Stimulated activated CD8-positive, alpha-beta memory T cell treated with anti-CD3 and anti-CD28 coated beads, Interleukin-12 subunit alpha, Interleukin-12 subunit beta, amount 100 ng/mL, for 24 hours (primary cell): ENCODE measurements around the gene NPIPB8.
"Not testable (repeated sequence)": the region's sequence is repeated elsewhere in the genome, so short reads cannot be mapped to it uniquely, and the experiment has no call there.

Source experiments
- DNase-seq: peaks from one replicate; pipeline ENCODE4 v3.0.0-alpha.2; 2020; ENCODE audit errors: extremely low read depth

NPIPB8 gene

DNA sequence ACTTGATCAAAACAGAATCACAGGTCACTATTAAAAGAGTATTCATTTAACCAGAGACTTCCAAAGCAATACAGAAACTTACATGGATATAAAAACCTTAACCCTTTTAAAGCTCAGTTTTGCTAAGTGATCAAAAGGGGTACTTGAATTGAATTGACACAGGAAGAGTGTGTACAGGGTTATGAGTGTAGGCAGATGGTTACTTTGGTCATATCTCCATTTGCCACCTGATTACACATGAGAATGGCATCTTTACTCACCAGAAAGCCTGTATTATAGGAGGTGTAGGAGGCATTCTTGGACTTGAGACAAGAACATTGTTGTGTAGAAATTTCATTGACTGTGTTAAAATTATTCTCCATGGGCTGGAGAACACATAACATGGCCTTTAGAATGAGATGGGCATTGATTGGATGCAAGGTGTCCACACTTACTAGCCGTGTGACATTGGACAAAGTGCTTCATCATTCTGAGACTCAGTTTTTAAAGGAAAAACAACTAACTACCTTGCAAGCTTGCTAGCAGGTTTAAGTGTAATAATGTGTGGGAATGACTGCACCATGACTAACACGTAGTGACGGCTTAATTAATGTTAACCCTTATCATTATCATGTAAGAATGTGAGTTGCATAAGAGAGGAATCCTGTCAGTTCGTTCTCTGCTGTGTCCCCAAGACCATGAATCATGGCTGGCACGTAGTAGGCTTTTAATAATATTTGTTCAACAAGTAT lies 1.6 kb upstream of the NPIPB8 start:
- not testable (repeated sequence) for DNase-seq

- not testable (repeated sequence) for DNase-seq
Observed at GRCh38 chr16:28638359-28638758, 494 bp downstream of the NPIPB8 start.

GRCh38 chr16:28639959-28640358 lies 2.1 kb downstream of the NPIPB8 start:
- DNase-seq = not testable (repeated sequence)

GRCh38 chr16:28666264-28666663 lies 28.4 kb downstream of the NPIPB8 start:
- not testable (repeated sequence) for DNase-seq

DNA sequence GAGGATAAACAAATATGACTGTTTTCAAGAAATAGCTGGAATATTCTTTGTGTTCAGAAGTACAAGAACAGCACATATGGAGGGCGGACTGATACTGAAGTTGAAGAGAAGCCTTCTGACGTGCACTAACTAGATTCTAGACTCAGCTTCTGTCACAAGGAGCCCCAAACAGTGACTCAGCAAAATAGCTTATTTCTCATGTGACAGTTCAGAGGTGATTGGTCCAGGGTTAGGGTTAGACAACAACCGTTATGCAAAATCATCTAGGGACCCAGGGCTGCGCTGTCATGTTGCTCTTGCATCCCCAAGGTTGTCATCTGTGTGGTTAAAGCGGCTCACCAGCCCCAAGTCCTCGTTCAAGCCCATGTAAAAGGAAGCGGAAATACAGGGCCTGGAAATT lies 29.6 kb downstream of the NPIPB8 start:
- not testable (repeated sequence) for DNase-seq

DNA sequence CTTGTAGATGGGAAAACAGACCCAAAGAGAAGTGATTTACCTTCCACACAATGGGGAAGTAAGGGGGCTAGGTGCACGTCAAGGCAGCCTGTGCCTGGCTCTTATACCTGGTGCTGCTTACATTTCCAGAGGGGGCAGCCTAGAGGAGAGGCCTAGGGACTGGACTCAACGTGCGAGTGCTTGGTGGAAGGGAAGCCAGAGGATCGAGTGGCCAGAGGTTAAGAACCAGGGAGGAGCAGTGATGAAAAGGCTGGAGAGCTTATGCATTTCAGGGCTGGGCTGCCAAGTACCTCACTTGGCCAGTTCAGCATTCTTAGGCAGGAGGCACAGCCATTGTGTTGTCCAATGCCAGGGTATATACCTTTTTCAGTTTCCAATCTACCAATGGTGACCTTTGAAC lies 30.3 kb downstream of the NPIPB8 start:
- not testable (repeated sequence) for DNase-seq

DNA sequence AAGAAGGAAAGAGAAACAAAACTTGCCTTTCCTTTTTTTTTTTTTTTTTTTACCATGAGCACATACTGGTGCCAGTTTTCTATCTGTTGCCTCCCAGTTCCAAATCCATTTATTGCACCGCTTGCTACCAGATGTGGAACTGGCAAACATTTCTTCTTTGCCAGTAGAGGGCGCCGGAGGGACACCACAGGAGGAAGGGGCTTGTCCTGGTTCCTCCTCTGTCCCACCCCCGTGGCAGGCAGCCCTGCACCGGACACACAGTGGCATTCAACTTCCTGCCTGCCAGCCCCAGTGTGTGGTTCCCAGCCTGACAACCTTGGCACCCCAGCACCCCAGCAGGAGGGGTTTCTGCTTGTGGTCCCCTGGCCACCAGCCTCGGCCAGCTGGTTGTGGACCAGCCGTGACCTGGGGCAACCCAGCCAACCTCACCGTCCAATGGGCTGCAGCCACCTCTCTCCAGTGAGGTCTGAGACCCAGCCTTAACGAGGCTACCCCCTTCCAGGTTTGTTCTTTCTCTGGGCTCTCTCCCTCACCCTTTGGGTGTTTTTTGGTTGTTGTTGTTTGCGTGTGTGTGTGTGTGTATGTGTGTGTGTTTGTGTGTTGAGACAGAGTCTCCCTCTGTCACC lies 50.6 kb downstream of the NPIPB8 start:
- DNase-seq = not testable (repeated sequence)

GRCh38 chr16:28689425-28689824 lies 51.6 kb downstream of the NPIPB8 start:
- not testable (repeated sequence) for DNase-seq

GRCh38 chr16:28691722-28692121 lies 53.9 kb downstream of the NPIPB8 start:
- DNase-seq = not testable (repeated sequence)

- not testable (repeated sequence) for DNase-seq
Observed at GRCh38 chr16:28693257-28693950, 55.5 kb downstream of the NPIPB8 start.

DNA sequence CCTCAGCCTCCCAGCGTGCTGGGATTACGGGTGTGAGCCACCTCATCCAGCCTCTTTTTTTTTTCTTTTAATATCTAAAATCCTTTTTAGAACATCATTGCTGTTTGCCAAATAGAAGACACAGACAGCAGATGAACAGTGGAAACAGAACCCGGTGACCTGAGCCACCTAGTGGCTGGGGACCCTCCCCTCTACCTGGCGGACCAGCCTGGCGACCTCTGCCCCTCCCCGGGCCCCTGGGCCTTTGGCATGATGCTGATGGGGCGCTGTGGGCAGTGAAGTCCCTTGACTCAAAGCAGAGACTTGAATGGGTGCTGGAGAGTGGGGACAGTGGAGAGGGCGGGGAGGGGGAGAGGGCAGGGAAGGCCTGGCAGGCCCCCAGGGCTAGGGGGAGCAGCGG lies 61.9 kb downstream of the NPIPB8 start:
- not testable (repeated sequence) for DNase-seq

- DNase-seq = not testable (repeated sequence)
Observed at GRCh38 chr16:28700349-28700748, 62.5 kb downstream of the NPIPB8 start.

DNA sequence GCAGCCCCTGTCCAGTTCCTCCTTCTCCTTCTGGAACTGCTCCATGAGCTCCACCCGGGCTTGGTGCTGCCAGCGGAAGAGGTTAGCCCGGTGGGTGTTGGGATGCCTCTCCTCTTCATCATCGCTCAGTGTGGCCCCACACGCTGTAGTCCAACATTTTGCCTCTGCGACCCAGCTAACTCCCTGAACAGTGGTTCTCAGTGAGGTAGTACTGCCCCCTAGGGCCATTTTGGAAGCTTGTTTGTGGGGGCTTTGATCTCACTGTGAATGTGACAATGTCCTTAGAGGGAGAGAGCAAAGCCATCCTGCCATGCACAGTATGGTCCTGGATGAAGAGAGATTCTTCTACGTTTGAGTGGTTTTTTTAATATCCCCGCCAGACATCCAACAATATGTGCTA lies 63.5 kb downstream of the NPIPB8 start:
- DNase-seq = not testable (repeated sequence)

GRCh38 chr16:28704246-28704645 lies 66.4 kb downstream of the NPIPB8 start:
- not testable (repeated sequence) for DNase-seq
